HCT116 (cell line): ENCODE data around the gene C16orf90. TPM values are rescaled to one million over a fixed set of nuclear protein-coding genes. Genes with fewer than 3 reads are reported as not detected.

ENCODE experiments used
- ATAC-seq: fragments of 200-7000 bp; cut with Tn5 transposase; 2 replicates; pipeline ENCODE4 v1.9.1; 2020; ENCODE audit warnings: mild to moderate bottlenecking, moderate library complexity
- BruUV-seq: library from RNA; stranded (reverse); fragments of 400-500 nt; replicated peaks from 2 replicates; lab custom pipeline; 2021; lab: Mats Ljungman, UMichigan
- CTCF ChIA-PET: fragments of 300-600 bp; sonication (Branson Sonifier 250); formaldehyde crosslinking; loops from one replicate; lab custom pipeline; 2021; ENCODE audit warnings: antibody characterized with exemption; lab: Charles Lee
- POLR2A ChIA-PET: fragments of 300-600, 350-600 bp; sonication (Branson Sonifier 250); formaldehyde crosslinking; loops from one replicate; lab custom pipeline; 2021; ENCODE audit warnings: antibody characterized with exemption; lab: Charles Lee
- RAD21 ChIA-PET, 2 experiments: fragments of 300-600 bp; sonication (Branson Sonifier 250); formaldehyde crosslinking; loops; one replicate each; lab custom pipeline; 2023; ENCODE audit warnings: low total read pairs in 2 of 2; ENCODE audit not compliant: uncharacterized antibody in 2 of 2, unreplicated experiment in 2 of 2, low non-redundant PET in 1 of 2; lab: Charles Lee
- DNase-seq: peaks from one replicate; pipeline ENCODE4 v3.0.0-alpha.2; 2010; ENCODE audit warnings: low read depth, low spot score
- H2AFZ ChIP-seq: fragments of 200-600 bp; shearing (Covaris generic), sonication (generic); 2 replicates; pipeline ENCODE4 v1.6.1; 2017; ENCODE audit warnings: low read depth, mixed run types, mixed read lengths, antibody characterized with exemption, low read length; ENCODE audit not compliant: poor library complexity, severe bottlenecking
- H3K27ac ChIP-seq: 2 replicates; pipeline ENCODE4 v1.5.1; 2012; ENCODE audit warnings: low read depth, low read length
- H3K27me3 ChIP-seq: fragments of 200-600 bp; sonication (generic); 2 replicates; pipeline ENCODE4 v1.6.1; 2016; ENCODE audit warnings: mixed run types, low read length, mixed read lengths; ENCODE audit not compliant: insufficient read depth
- H3K36me3 ChIP-seq, 2 experiments: fragments of 200-500 bp in 1 of 2; fragments of 200-600 bp in 1 of 2; sonication (Bioruptor generic) in 1 of 2; sonication (generic) in 1 of 2; 2 replicates each; pipeline versions ENCODE4 v1.5.1 to v1.6.1; 2014 to 2016; ENCODE audit warnings: low read length in 2 of 2, inconsistent platforms in 1 of 2, mixed read lengths in 1 of 2, mixed run types in 1 of 2; ENCODE audit not compliant: insufficient read depth in 2 of 2, control insufficient read depth in 1 of 2
- H3K4me1 ChIP-seq, 2 experiments: fragments of 200-600 bp in 1 of 2; sonication (generic) in 1 of 2; 2 replicates each; pipeline versions ENCODE4 v1.5.1 to v1.6.1; 2012 to 2017; ENCODE audit warnings: low read length in 2 of 2, inconsistent platforms in 1 of 2, mild to moderate bottlenecking in 1 of 2, mixed read lengths in 1 of 2, mixed run types in 1 of 2, moderate library complexity in 1 of 2; ENCODE audit not compliant: insufficient read depth in 2 of 2, control insufficient read depth in 1 of 2
- H3K4me2 ChIP-seq: fragments of 200-600 bp; sonication (generic); 2 replicates; pipeline ENCODE4 v1.6.1; 2017; ENCODE audit warnings: mixed run types, low read length, mixed read lengths
- H3K4me3 ChIP-seq, 2 experiments: fragments of 200-600 bp in 1 of 2; sonication (generic) in 1 of 2; replicated peaks in 1 of 2; 2 replicates each; pipeline ENCODE4 v1.5.1; 2011 to 2016; ENCODE audit warnings: low read length in 2 of 2, control low read depth in 1 of 2, low read depth in 1 of 2, mild to moderate bottlenecking in 1 of 2, mixed read lengths in 1 of 2, mixed run types in 1 of 2
- H3K79me2 ChIP-seq: fragments of 200-600 bp; sonication (generic); 2 replicates; pipeline ENCODE4 v1.6.1; 2017; ENCODE audit warnings: mild to moderate bottlenecking, mixed run types, low read length, moderate library complexity, mixed read lengths; ENCODE audit not compliant: insufficient read depth
- H3K9ac ChIP-seq: fragments of 200-600 bp; sonication (generic); 2 replicates; pipeline ENCODE4 v1.6.1; 2016; ENCODE audit warnings: low read length, mixed read lengths
- H3K9me2 ChIP-seq: fragments of 200-600 bp; sonication (generic), shearing (Covaris generic); 2 replicates; pipeline ENCODE4 v1.6.1; 2017; ENCODE audit warnings: mixed run types, mild to moderate bottlenecking, moderate library complexity; ENCODE audit not compliant: insufficient read depth
- H3K9me3 ChIP-seq, 2 experiments: fragments of 200-500 bp in 1 of 2; fragments of 200-600 bp in 1 of 2; sonication (Bioruptor generic) in 1 of 2; sonication (generic) in 1 of 2; 2 replicates each; pipeline ENCODE4 v1.6.1; 2014 to 2017; ENCODE audit warnings: low read length in 2 of 2, mixed read lengths in 2 of 2, inconsistent platforms in 1 of 2, low read depth in 1 of 2, mild to moderate bottlenecking in 1 of 2, mixed run types in 1 of 2, moderate library complexity in 1 of 2; ENCODE audit not compliant: control insufficient read depth in 1 of 2, insufficient read depth in 1 of 2
- H4K20me1 ChIP-seq: fragments of 200-600 bp; sonication (generic), shearing (Covaris generic); 2 replicates; pipeline ENCODE4 v1.6.1; 2017; ENCODE audit warnings: mixed run types, mild to moderate bottlenecking, moderate library complexity; ENCODE audit not compliant: insufficient read depth
- CEBPB ChIP-seq: IDR thresholded peaks from 2 replicates; pipeline ENCODE4 v1.6.1; 2012; ENCODE audit warnings: low read depth
- CTCF ChIP-seq, 3 experiments: fragments of 200-600 bp in 1 of 3; sonication (generic) in 1 of 3; IDR thresholded peaks in 2 of 3; conservative IDR thresholded peaks in 1 of 3; 2 replicates each; pipeline ENCODE4 v1.5.1; 2012 to 2017; ENCODE audit warnings: low read depth in 2 of 3, low read length in 2 of 3, antibody characterized with exemption in 1 of 3, borderline replicate concordance in 1 of 3, control low read depth in 1 of 3, mild to moderate bottlenecking in 1 of 3, mixed read lengths in 1 of 3, mixed run types in 1 of 3, moderate library complexity in 1 of 3; ENCODE audit not compliant: insufficient read depth in 1 of 3
- ELF1 ChIP-seq: IDR thresholded peaks from 2 replicates; pipeline ENCODE4 v1.6.1; 2012; ENCODE audit warnings: low read depth, borderline replicate concordance
- FOSL1 ChIP-seq: IDR thresholded peaks from 2 replicates; pipeline ENCODE4 v1.6.1; 2012; ENCODE audit warnings: low read depth
- MAX ChIP-seq: IDR thresholded peaks from 2 replicates; pipeline ENCODE4 v1.6.1; 2012
- POLR2AphosphoS5 ChIP-seq: IDR thresholded peaks from 2 replicates; pipeline ENCODE4 v1.6.1; 2011; ENCODE audit warnings: mild to moderate bottlenecking, low read depth, low read length, moderate library complexity
- RAD21 ChIP-seq: IDR thresholded peaks from 2 replicates; pipeline ENCODE4 v1.6.1; 2012; ENCODE audit warnings: low read depth, mild to moderate bottlenecking
- ZBTB33 ChIP-seq: IDR thresholded peaks from 2 replicates; pipeline ENCODE4 v1.6.1; 2011; ENCODE audit warnings: mild to moderate bottlenecking, low read length, moderate library complexity; ENCODE audit not compliant: insufficient replicate concordance; ENCODE audit errors: extremely low read depth
- ZFX ChIP-seq: fragments of 450-650 bp; IDR thresholded peaks from 2 replicates; pipeline ENCODE4 v1.6.1; 2017
- intact Hi-C: fragments of 100-400 bp; cut with micrococcal nuclease; formaldehyde crosslinking; loops from 2 replicates; pipeline ENCODE4 v1.10.0; 2022
- total RNA-seq: library from RNA; stranded (reverse); gene quantifications from one replicate; pipeline ENCODE4 v1.2.1, GENCODE V29; 2021; ENCODE audit not compliant: unreplicated experiment

Gene C16orf90
- total RNA-seq, 1 experiment from 2014 or later, result not detected

GRCh38 chr16:3530371-3530914, 35.2 kb upstream of the C16orf90 start:
- ChIA-PET CTCF (no interaction called here), RAD21 (no interaction called here), POLR2A (no interaction called here)
- DNase-seq (no peak), ATAC-seq (no peak)
- Histone ChIP-seq H3K9me3 (no peaks in the 10 kb centered on the region), H3K27me3 (no peaks in the 10 kb centered on the region), H3K9me2 (no peaks in the 10 kb centered on the region), H3K27ac (no peak overlapping the region), H4K20me1 (no peaks in the 10 kb centered on the region), H3K9ac (no peak overlapping the region), H3K79me2 (no peaks in the 10 kb centered on the region), H3K4me2 (no peak overlapping the region), H3K36me3 (peaks cover 5 to 21% of the 10 kb centered on the region in 2 experiments; a peak in 3 of 4 replicates), H2AFZ (no peak overlapping the region), H3K4me1 (no peaks in the 10 kb centered on the region), H3K4me3 (no peak overlapping the region)
- no TSS peak for BruUV-seq
- TF ChIP-seq RAD21 (no peak), CEBPB (no peak), FOSL1 (no peak), ZFX (no peak), MAX (no peak), ZBTB33 (no peak), CTCF (IDR thresholded peaks at IDR 0.05 in 2 of 3, conservative IDR thresholded peaks at IDR 0.05 in 1 of 3; ENCODE audit: borderline replicate concordance in 1 of 3, insufficient read depth in 1 of 3, low read depth in 2 of 3, low read length in 2 of 3) (no peak), ELF1 (no peak), POLR2AphosphoS5 (no peak)
- intact Hi-C loops, result no loop called here
